Neural cell (in vitro differentiated cells): ENCODE measurements around the gene LATS2. TPM values are rescaled to one million over a fixed set of nuclear protein-coding genes. Genes with fewer than 3 reads are reported as not detected.

ENCODE experiments used
- H2AFZ ChIP-seq: fragments of 200-600, 300-800 bp; sonication (generic), shearing (Covaris generic); 2 replicates; pipeline ENCODE4 v1.6.0; 2014; ENCODE audit warnings: low read depth, mild to moderate bottlenecking, antibody characterized with exemption, low read length, moderate library complexity
- H3F3A ChIP-seq: fragments of 200-600 bp; shearing (Covaris generic); 2 replicates; pipeline ENCODE4 v1.6.1; 2016; ENCODE audit warnings: mild to moderate bottlenecking, moderate library complexity, mixed read lengths, antibody characterized with exemption, low read length; ENCODE audit not compliant: insufficient read depth, poor library complexity, severe bottlenecking
- H3K27ac ChIP-seq: fragments of 200-600, 300-800 bp; sonication (generic), shearing (Covaris generic); 2 replicates; pipeline ENCODE4 v1.5.1; 2014; ENCODE audit warnings: mild to moderate bottlenecking, low read length, moderate library complexity
- H3K27me3 ChIP-seq: fragments of 300-800, 200-600 bp; sonication (generic), shearing (Covaris generic); 2 replicates; pipeline ENCODE4 v1.6.0; 2014; ENCODE audit warnings: mild to moderate bottlenecking, low read depth, low read length, moderate library complexity; ENCODE audit not compliant: insufficient read depth
- H3K36me3 ChIP-seq: fragments of 300-800, 200-600 bp; sonication (generic), shearing (Covaris generic); 2 replicates; pipeline ENCODE4 v1.5.1; 2014; ENCODE audit warnings: mild to moderate bottlenecking, antibody characterized with exemption, low read length, moderate library complexity; ENCODE audit not compliant: insufficient read depth
- H3K4me2 ChIP-seq: fragments of 300-800, 200-600 bp; sonication (generic), shearing (Covaris generic); 2 replicates; pipeline ENCODE4 v1.6.0; 2014; ENCODE audit warnings: mild to moderate bottlenecking, low read length
- H3K4me3 ChIP-seq: fragments of 300-800, 200-600 bp; sonication (generic), shearing (Covaris generic); 2 replicates; pipeline ENCODE4 v1.5.1; 2014; ENCODE audit warnings: mild to moderate bottlenecking, low read length, moderate library complexity
- H3K79me2 ChIP-seq: fragments of 200-600 bp; shearing (Covaris generic); replicated peaks from 2 replicates; pipeline ENCODE4 v1.6.0; 2014; ENCODE audit warnings: mild to moderate bottlenecking, low read length, moderate library complexity; ENCODE audit not compliant: insufficient read depth
- H3K9ac ChIP-seq: fragments of 300-800, 200-600 bp; sonication (generic), shearing (Covaris generic); 2 replicates; pipeline ENCODE4 v1.6.1; 2016; ENCODE audit warnings: mild to moderate bottlenecking, low read length, mixed read lengths
- H3K9me2 ChIP-seq: fragments of 200-600 bp; shearing (Covaris generic); 2 replicates; pipeline ENCODE4 v1.6.1; 2016; ENCODE audit warnings: mild to moderate bottlenecking, low read length, mixed read lengths; ENCODE audit not compliant: insufficient read depth
- H3K9me3 ChIP-seq: fragments of 200-600, 300-800 bp; sonication (generic), shearing (Covaris generic); 2 replicates; pipeline ENCODE4 v1.6.1; 2016; ENCODE audit warnings: mild to moderate bottlenecking, mixed run types, low read length, moderate library complexity, mixed read lengths
- H4K20me1 ChIP-seq: fragments of 200-600 bp; shearing (Covaris generic); 2 replicates; pipeline ENCODE4 v1.6.1; 2016; ENCODE audit warnings: mild to moderate bottlenecking, mixed run types; ENCODE audit not compliant: insufficient read depth
- EP300 ChIP-seq: fragments of 450-650 bp; conservative IDR thresholded peaks from 2 replicates; pipeline ENCODE4 v1.6.1; 2014; ENCODE audit warnings: antibody characterized with exemption, mild to moderate bottlenecking, moderate library complexity; ENCODE audit not compliant: poor library complexity, severe bottlenecking
- EZH2 ChIP-seq: fragments of 200-600, 300-800 bp; shearing (Covaris generic), sonication (generic); IDR thresholded peaks from 2 replicates; pipeline ENCODE4 v1.6.1; 2014; ENCODE audit warnings: antibody characterized with exemption, low read length, borderline replicate concordance, mild to moderate bottlenecking; ENCODE audit not compliant: insufficient read depth, poor library complexity, severe bottlenecking
- MXI1 ChIP-seq: fragments of 450-650 bp; conservative IDR thresholded peaks from 2 replicates; pipeline ENCODE4 v1.6.1; 2014; ENCODE audit warnings: antibody characterized with exemption, mild to moderate bottlenecking; ENCODE audit not compliant: poor library complexity, severe bottlenecking
- POLR2AphosphoS5 ChIP-seq: IDR thresholded peaks from 2 replicates; pipeline ENCODE4 v1.6.1; 2012
- RAD21 ChIP-seq: fragments of 450-650 bp; conservative IDR thresholded peaks from 2 replicates; pipeline ENCODE4 v1.6.1; 2014; ENCODE audit warnings: antibody characterized with exemption, mild to moderate bottlenecking, moderate library complexity
- SMC3 ChIP-seq: fragments of 450-650 bp; conservative IDR thresholded peaks from 2 replicates; pipeline ENCODE4 v1.6.1; 2014; ENCODE audit warnings: antibody characterized with exemption, mild to moderate bottlenecking, moderate library complexity; ENCODE audit not compliant: poor library complexity
- TAF1 ChIP-seq: IDR thresholded peaks from 2 replicates; pipeline ENCODE4 v1.6.1; 2012; ENCODE audit warnings: low read depth
- polyA plus RNA-seq: library from polyadenylated mRNA; depleted of rRNA; stranded (reverse); fragments of >200 nt; gene quantifications from 2 replicates; pipeline ENCODE4 v1.2.3, GENCODE V29; 2014
- TF ChIP-seq, protein P1 (sequence below): fragments of 450-650 bp; IDR thresholded peaks from 2 replicates; pipeline ENCODE4 v1.5.1; 2014; ENCODE audit warnings: antibody characterized with exemption, mild to moderate bottlenecking, moderate library complexity; ENCODE audit not compliant: poor library complexity, severe bottlenecking
- TF ChIP-seq, protein P2 (sequence below): IDR thresholded peaks from 2 replicates; pipeline ENCODE4 v1.6.1; 2012; ENCODE audit warnings: borderline replicate concordance

LATS2 gene
- polyA plus RNA-seq, 1 donor from 2014 or later: 2.6 TPM

- H4K20me1 ChIP-seq: no peaks in the 10 kb centered on the region
- no peaks in the 10 kb centered on the region for H3K36me3 ChIP-seq
- TF ChIP-seq SMC3 (no peak), EZH2 (no peak), EP300 (no peak), MXI1 (no peak), TAF1 (no peak), RAD21 (no peak), POLR2AphosphoS5 (no peak)
- TF ChIP-seq, protein P1, sequence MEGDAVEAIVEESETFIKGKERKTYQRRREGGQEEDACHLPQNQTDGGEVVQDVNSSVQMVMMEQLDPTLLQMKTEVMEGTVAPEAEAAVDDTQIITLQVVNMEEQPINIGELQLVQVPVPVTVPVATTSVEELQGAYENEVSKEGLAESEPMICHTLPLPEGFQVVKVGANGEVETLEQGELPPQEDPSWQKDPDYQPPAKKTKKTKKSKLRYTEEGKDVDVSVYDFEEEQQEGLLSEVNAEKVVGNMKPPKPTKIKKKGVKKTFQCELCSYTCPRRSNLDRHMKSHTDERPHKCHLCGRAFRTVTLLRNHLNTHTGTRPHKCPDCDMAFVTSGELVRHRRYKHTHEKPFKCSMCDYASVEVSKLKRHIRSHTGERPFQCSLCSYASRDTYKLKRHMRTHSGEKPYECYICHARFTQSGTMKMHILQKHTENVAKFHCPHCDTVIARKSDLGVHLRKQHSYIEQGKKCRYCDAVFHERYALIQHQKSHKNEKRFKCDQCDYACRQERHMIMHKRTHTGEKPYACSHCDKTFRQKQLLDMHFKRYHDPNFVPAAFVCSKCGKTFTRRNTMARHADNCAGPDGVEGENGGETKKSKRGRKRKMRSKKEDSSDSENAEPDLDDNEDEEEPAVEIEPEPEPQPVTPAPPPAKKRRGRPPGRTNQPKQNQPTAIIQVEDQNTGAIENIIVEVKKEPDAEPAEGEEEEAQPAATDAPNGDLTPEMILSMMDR: no peak
- TF ChIP-seq, protein P2, sequence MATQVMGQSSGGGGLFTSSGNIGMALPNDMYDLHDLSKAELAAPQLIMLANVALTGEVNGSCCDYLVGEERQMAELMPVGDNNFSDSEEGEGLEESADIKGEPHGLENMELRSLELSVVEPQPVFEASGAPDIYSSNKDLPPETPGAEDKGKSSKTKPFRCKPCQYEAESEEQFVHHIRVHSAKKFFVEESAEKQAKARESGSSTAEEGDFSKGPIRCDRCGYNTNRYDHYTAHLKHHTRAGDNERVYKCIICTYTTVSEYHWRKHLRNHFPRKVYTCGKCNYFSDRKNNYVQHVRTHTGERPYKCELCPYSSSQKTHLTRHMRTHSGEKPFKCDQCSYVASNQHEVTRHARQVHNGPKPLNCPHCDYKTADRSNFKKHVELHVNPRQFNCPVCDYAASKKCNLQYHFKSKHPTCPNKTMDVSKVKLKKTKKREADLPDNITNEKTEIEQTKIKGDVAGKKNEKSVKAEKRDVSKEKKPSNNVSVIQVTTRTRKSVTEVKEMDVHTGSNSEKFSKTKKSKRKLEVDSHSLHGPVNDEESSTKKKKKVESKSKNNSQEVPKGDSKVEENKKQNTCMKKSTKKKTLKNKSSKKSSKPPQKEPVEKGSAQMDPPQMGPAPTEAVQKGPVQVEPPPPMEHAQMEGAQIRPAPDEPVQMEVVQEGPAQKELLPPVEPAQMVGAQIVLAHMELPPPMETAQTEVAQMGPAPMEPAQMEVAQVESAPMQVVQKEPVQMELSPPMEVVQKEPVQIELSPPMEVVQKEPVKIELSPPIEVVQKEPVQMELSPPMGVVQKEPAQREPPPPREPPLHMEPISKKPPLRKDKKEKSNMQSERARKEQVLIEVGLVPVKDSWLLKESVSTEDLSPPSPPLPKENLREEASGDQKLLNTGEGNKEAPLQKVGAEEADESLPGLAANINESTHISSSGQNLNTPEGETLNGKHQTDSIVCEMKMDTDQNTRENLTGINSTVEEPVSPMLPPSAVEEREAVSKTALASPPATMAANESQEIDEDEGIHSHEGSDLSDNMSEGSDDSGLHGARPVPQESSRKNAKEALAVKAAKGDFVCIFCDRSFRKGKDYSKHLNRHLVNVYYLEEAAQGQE: no peak
- no peaks in the 10 kb centered on the region for H3K27me3 ChIP-seq
- H3K4me2 ChIP-seq: no peak overlapping the region
- H3F3A ChIP-seq: no peaks in the 10 kb centered on the region
- no peak overlapping the region for H2AFZ ChIP-seq
- H3K9me3 ChIP-seq: no peaks in the 10 kb centered on the region
- H3K4me3 ChIP-seq: no peak overlapping the region
- no peaks in the 10 kb centered on the region for H3K79me2 ChIP-seq
- no peaks in the 10 kb centered on the region for H3K9me2 ChIP-seq
- H3K9ac ChIP-seq: no peak overlapping the region
- H3K27ac ChIP-seq: no peak overlapping the region
These were observed 121.3 kb downstream of the LATS2 start for GRCh38 chr13:20940083-20940482.

- TF ChIP-seq MXI1 (no peak), EP300 (no peak), TAF1 (no peak), EZH2 (no peak), POLR2AphosphoS5 (no peak), RAD21 (no peak), SMC3 (no peak)
- TF ChIP-seq, protein P1: no peak
- TF ChIP-seq, protein P2: no peak
- Histone ChIP-seq H3K27ac (no peak overlapping the region), H2AFZ (no peak overlapping the region)
These were observed 121.7 kb downstream of the LATS2 start for GRCh38 chr13:20939662-20940061.

More at GRCh38 chr13:20939662-20940061, 121.7 kb downstream of the LATS2 start:
- no peaks in the 10 kb centered on the region for H3K9me3 ChIP-seq
- no peaks in the 10 kb centered on the region for H3K9me2 ChIP-seq
- no peak overlapping the region for H3K9ac ChIP-seq
- H3K4me3 ChIP-seq: no peak overlapping the region
- no peaks in the 10 kb centered on the region for H4K20me1 ChIP-seq
- no peaks in the 10 kb centered on the region for H3K36me3 ChIP-seq
- H3K79me2 ChIP-seq: no peaks in the 10 kb centered on the region
- H3K4me2 ChIP-seq: no peak overlapping the region
- H3K27me3 ChIP-seq: no peaks in the 10 kb centered on the region
- H3F3A ChIP-seq: no peaks in the 10 kb centered on the region
